Measurements from ENCODE around the gene CARNS1.

GRCh38 chr11:67458266-67458665, 42.8 kb downstream of the CARNS1 start:
- TF ChIP-seq RAD21 (IDR thresholded peaks at IDR 0.05; ENCODE audit: low read length) = no peak
- no peak for TF ChIP-seq CTCF (IDR thresholded peaks at IDR 0.05)
- no peak for TF ChIP-seq TAF1 (IDR thresholded peaks at IDR 0.05; ENCODE audit: borderline replicate concordance, low read depth, low read length)
- TF ChIP-seq FOXJ3 (CRISPR knock-in tag; IDR thresholded peaks at IDR 0.05) = no peak
